HepG2 (cell line): ENCODE data around the gene CHRNA3. TPM values are rescaled to one million over a fixed set of nuclear protein-coding genes. Genes with fewer than 3 reads are reported as not detected.

ENCODE experiments used
- polyA plus RNA-seq, 8 experiments: library from polyadenylated mRNA; depleted of rRNA in 3 of 8; stranded (reverse) in 7 of 8; unstranded in 1 of 8; fragments of >200 nt; fragmentation: Illumina TruSeq in 4 of 8; extraction: Trizol in 4 of 8; gene quantifications; 2 replicates each; pipeline versions ENCODE4 v1.2.1 to v1.2.3, GENCODE V29; 2011 to 2016; ENCODE audit warnings: low read depth in 4 of 8, missing spikeins in 1 of 8, mixed read lengths in 1 of 8; ENCODE audit not compliant: insufficient read depth in 1 of 8
- small RNA-seq, 3 experiments: library from RNA; depleted of rRNA; stranded (forward); fragments of <200 nt; gene quantifications; one replicate each; pipeline ENCODE3, GENCODE V24; 2012; ENCODE audit warnings: low read depth in 2 of 3, low replicate concordance in 1 of 3; ENCODE audit not compliant: insufficient read length in 3 of 3, insufficient read depth in 2 of 3
- total RNA-seq, 5 experiments: library from RNA; depleted of rRNA; stranded (reverse); fragments of >200 nt; fragmentation: Illumina TruSeq; extraction: Trizol; gene quantifications; 2 replicates each; pipeline ENCODE4 v1.2.3, GENCODE V29; 2016; ENCODE audit warnings: low read depth in 1 of 5

The CHRNA3 gene
- total and polyA plus RNA-seq, 2 of the 13 experiments (the other 11 are each of a cell fraction or from before 2014, with no cell fraction given): not detected

Small RNA genes within 50 kb of the gene (small RNA-seq; reads per million reads assigned to genes)
- 0 reads per million in 3 experiments for gene AC067863.2

Other genes with a start within 250 kb of the CHRNA3 start
- gene IREB2, start 182.8 kb downstream of the CHRNA3 start, total RNA-seq (2016; rRNA removed; fragmentation: Illumina TruSeq; extraction: Trizol): 30.4 and 66.4 TPM in 2 replicates
- gene IREB2, start 182.8 kb downstream of the CHRNA3 start, polyA plus RNA-seq (2011; rRNA removed): 19.1 and 24.2 TPM in 2 replicates
- 5.4 and 6.5 TPM in 2 replicates for gene HYKK, start 113.4 kb downstream of the CHRNA3 start, total RNA-seq (2016; rRNA removed; fragmentation: Illumina TruSeq; extraction: Trizol)
- 3.5 and 3.6 TPM in 2 replicates for gene HYKK, start 113.4 kb downstream of the CHRNA3 start, polyA plus RNA-seq (2011; rRNA removed)
- gene PSMA4, start 80.6 kb downstream of the CHRNA3 start, total RNA-seq (2016; rRNA removed; fragmentation: Illumina TruSeq; extraction: Trizol): 404 and 667 TPM in 2 replicates
- gene PSMA4, start 80.6 kb downstream of the CHRNA3 start, polyA plus RNA-seq (2011; rRNA removed): 145 and 202 TPM in 2 replicates
- gene CHRNA5, start 55.5 kb downstream of the CHRNA3 start, total RNA-seq (2016; rRNA removed; fragmentation: Illumina TruSeq; extraction: Trizol): 5.1 and 10.5 TPM in 2 replicates
- 3.7 and 4.1 TPM in 2 replicates for gene CHRNA5, start 55.5 kb downstream of the CHRNA3 start, polyA plus RNA-seq (2011; rRNA removed)
- not detected in 2 replicates for gene CHRNB4, start 20.2 kb upstream of the CHRNA3 start, total RNA-seq (2016; rRNA removed; fragmentation: Illumina TruSeq; extraction: Trizol)
- not detected in 2 replicates for gene CHRNB4, start 20.2 kb upstream of the CHRNA3 start, polyA plus RNA-seq (2011; rRNA removed)
- gene ADAMTS7, start 190.5 kb upstream of the CHRNA3 start, total RNA-seq (2016; rRNA removed; fragmentation: Illumina TruSeq; extraction: Trizol): 0.09 TPM in 1 of 2 replicates, not detected in the other
- 0.12 and 0.16 TPM in 2 replicates for gene ADAMTS7, start 190.5 kb upstream of the CHRNA3 start, polyA plus RNA-seq (2011; rRNA removed)